Activated gamma-delta T cell (primary cell): Measurements from ENCODE around the gene ARMC12.

Experiments
- DNase-seq: peaks from one replicate; lab custom pipeline; 2025; lab: John Stamatoyannopoulos, UW

ARMC12 gene

DNA sequence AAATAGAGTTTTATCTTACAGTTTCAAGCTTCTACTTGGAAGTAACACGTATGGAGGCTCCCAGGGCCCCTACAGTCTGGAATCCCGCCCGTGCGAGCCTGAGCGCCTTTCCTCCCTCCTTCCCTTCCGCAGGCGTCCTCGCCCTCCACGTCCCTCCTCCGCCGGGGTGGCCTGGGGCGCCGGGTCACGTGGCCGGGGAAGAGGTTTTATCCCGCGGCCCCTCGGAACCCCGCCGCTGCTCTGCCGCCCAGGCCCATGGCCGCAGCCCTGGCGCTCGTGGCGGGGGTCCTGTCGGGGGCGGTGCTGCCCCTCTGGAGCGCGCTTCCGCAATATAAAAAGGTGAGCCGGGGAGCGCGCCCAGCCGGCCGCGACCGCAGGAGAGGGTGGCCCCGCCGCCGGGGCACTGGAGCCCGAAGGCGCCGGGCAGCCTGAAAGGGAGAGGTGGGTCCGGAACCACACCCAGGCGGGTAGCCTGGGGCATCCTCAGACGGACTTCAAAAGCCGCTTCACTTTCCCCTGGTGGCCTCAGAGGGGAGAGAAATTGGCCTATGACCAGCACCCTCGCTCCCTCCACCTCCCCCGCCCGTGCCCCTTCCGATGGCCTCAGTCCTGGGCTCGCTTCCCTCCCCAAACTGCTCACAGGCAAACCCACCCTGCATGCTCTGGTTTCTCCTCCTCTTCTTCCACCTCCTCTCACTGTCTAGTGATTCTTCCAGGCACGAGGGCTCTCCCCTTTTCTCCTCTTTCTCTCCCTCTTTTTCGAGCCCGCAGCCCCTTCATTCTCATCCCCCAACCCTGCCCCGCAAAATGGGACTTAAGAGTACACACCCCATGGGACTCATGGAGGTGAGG, 39.8 kb downstream of the ARMC12 start, which contains the start of gene CLPSL2:
TSS of gene CLPSL2 (plus strand) at position 235 of the 852 bp plus-strand sequence. CDS start at position 256, 21 bp downstream.
- DNase-seq, result no peak

DNA sequence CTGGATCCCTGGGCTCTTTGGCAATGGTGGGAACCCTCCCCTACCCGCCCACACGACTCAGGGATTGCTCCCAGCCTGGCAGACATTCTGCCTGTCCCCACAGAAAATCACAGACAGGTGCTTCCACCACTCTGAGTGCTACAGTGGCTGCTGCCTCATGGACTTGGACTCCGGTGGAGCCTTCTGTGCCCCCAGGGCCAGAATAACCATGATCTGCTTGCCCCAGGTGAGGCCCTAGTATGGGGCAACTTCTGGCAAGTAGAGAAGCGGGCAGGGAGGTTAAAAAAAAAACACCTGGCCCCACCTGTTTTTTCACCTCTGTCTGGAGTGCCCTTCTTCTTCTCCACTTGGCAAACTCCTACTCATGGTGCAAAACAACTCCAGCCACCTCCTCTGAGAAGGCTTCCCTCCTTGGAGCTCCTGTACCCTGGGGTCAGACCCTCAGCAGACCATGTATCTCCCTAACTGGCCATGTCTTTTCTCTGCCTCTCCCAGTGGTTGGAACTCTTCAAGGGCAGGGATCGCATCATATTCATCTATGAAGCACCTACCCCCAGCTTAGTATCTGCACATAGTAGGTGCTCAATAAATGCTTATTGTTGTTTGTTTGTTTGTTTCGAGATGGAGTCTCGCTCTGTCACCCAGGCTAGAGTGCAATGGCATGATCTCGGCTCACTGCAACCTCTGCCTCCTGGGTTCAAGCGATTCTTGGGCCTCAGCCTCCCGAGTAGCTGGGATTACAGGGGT, 40.7 kb downstream of the ARMC12 start:
- no peak for DNase-seq

GRCh38 chr6:35778437-35778836, 41.6 kb downstream of the ARMC12 start:
- DNase-seq, result no peak

DNA sequence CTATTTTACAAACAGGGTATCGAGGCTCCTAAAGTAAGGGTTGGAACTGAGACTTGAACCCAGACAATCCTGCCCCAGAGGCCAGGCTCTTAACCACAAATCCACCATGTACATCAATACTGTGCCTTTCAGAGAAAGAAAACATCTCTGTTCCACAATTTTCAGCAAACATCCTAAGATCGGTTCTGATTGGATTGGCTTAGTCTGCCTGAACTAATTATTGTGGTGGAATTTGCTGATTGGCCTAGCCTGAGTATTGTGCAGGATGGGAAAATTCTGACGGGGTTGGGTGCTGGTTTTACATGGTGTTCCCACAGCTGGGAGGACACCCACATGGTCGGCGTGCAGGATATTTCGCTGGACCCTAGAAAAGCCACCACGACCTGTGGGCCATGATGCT, 43.9 kb downstream of the ARMC12 start, which contains the start of gene CLPSL1:
TSS of gene CLPSL1 (plus strand) at position 301 of the 400 bp plus-strand sequence. CDS start at position 393, 92 bp downstream.
- DNase-seq, result no peak

DNA sequence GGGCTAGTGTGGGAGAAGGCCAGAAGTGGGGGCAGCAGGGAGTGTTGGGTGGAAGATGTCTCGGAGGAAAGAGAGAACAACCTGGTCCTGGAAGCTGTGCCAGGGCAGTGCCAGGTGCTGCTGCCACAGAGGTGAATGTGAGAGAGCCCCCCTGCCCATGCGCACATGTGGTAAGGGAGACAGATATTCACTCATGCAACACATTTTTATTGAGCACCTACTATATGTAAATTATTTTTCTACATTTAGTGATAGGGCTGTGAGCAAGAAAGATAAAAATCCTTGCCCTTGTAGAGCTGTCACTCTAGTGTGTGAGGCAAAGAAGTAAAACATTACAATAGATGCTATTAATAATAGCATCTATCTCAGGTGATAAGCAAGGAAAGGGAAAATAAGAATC, 44.5 kb downstream of the ARMC12 start:
- DNase-seq, result no peak

GRCh38 chr6:35782424-35782823, 45.6 kb downstream of the ARMC12 start:
- DNase-seq, result no peak

DNA sequence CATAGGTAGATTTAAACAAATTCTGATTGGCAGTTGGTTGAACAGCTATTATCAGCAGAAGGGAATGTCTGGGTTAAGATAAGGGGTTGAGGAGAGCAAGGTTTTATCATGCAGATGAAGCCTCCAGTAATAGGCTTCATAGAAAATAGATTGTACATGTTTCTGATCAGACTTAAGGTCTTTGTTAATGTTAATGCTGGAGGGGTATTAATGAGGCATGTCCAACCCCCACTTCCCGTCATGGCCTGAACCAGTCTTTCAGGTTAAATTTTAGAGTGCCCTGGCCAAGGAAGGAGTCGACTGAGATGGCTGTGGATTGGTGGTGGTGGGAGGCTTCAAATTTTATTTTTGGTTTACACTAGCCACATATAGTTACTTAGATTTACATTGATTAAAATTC, 47.4 kb downstream of the ARMC12 start:
- DNase-seq, result no peak

DNA sequence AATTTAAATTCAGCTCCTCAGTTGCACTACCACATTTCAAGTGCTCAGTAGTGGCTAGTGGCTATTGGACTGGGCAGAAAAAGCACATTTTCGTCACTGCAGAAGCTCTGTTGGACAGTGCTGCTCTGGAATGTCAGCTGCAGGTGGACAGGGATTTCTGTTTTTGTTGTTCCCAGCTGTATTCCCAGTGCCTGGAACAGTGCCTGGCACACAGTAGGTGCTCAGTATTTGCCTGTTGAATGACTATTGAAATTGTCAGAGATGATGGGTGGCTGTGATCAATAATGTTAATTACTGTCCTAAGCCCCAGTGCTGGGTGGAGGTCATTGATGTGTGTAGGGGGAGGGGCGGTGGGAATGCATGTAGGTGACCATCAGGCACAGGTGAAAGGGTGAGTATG, 49.4 kb downstream of the ARMC12 start:
- no peak for DNase-seq

DNA sequence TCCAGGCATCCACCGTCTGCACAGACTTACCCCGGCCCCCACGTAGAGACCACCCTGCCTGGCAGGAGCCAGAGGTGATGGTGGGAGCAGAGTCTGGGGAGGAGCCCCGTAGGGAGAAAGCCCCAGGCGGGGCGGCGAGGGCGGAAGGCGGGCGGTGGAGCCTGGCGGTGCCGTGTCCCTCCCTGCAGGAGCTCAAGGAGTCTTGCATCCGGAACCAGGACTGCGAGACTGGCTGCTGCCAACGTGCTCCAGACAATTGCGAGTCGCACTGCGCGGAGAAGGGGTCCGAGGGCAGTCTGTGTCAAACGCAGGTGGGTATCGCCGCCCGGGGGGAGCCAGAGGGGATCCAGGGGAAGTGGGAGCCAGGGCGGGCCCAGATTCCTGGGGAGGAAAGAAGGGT, 50.0 kb downstream of the ARMC12 start:
- no peak for DNase-seq

DNA sequence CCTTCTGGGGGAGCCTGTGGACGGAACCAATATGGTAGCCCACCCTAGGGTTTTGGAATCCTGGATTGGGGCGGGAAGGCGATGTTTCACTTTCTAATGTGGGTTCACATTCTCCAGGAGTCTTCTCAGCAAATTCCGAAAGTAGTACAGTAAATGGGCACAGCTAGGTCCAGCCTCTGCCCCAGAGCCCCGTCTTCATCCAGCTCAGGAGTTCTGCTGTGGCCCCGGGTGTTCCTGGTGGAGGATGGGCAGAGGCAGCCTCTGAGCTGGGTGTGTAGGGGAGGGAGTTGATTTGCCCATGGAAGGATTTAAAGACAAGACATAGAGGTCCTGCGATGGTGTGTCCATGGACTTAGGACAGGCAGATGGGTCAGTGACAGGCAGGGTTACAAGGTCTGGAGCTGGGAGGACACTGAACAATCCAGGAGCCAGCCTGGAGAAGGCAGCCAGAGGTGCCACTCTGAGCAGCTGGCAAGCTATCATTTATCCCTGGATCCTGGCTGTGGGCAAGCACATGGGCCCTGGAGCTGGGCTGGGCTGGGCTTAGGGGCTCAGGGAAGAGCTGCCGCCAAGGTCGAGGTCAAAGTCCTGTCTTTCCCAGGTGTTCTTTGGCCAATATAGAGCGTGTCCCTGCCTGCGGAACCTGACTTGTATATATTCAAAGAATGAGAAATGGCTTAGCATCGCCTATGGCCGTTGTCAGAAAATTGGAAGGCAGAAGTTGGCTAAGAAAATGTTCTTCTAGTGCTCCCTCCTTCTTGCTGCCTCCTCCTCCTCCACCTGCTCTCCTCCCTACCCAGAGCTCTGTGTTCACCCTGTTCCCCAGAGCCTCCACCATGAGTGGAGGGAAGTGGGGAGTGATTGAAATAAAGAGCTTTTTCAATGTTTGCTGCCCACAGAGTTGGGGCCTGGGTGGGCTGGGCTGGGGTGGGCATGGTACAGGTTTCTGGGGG, 50.7 kb downstream of the ARMC12 start:
- DNase-seq, result no peak

GRCh38 chr6:35788423-35788982, 51.7 kb downstream of the ARMC12 start:
- no peak for DNase-seq

- no peak for DNase-seq
Observed at GRCh38 chr6:35790683-35791082, 53.9 kb downstream of the ARMC12 start.

- DNase-seq, result no peak
Observed at GRCh38 chr6:35794536-35795452, 58.0 kb downstream of the ARMC12 start.

GRCh38 chr6:35795453-35796071, 58.7 kb downstream of the ARMC12 start:
- DNase-seq, result no peak

- no peak for DNase-seq
Observed at GRCh38 chr6:35796236-35796635, 59.4 kb downstream of the ARMC12 start.

GRCh38 chr6:35797837-35798526, 61.1 kb downstream of the ARMC12 start:
- no peak for DNase-seq
